Measurements from ENCODE around the gene MAN1C1.

- TF ChIP-seq SMC3 (conservative IDR thresholded peaks at IDR 0.05; ENCODE audit: poor library complexity) (no peak), RAD21 (conservative IDR thresholded peaks at IDR 0.05) (no peak), EP300 (conservative IDR thresholded peaks at IDR 0.05; ENCODE audit: poor library complexity, severe bottlenecking) (no peak), TAF1 (IDR thresholded peaks at IDR 0.05; ENCODE audit: low read depth) (no peak), CTCF (IDR thresholded peaks at IDR 0.05; ENCODE audit: poor library complexity, severe bottlenecking) (no peak)
These were observed 122.8 kb downstream of the MAN1C1 start for GRCh38 chr1:25739341-25739740.
